ENCODE results near the gene IGSF21. TPM values are rescaled to one million over a fixed set of nuclear protein-coding genes. Genes with fewer than 3 reads are reported as not detected.

Gene IGSF21
- total and polyA plus RNA-seq, 2 experiments from 2014 or later, result not detected

DNA sequence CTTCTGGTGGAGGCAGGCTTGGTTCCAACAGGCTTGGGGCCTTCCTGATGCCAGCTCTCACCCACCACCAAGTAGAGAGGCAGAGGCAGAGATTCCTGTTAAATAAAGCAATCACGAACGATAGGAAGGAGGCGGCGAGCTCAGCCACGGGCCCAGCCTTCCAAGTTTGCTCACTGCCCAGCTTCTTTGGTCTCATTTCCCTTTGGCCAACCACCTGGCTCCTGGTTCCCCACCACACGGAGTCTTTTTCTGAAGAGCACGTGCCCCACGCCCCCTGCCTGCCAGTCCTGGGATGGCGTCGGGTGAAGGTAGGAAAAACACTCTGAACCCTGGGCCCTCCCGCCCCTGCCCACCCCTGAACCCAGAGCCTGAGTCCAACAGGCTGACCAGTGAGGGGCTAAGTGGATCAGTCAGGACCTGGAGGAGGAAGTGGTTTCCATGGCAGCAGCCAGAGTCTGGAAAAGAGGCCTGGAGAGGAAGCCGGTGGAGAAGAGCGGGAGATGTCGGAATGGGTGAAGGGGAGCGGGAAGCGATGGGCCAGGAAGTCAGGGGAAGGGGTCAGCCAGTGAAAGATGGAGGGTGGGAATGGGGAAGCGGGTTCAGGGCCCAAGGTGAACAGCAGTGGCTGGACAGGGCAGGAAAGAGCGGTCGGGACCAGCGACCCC is 214.9 kb downstream of the IGSF21 start:
- WGBS (ENCODE audit: low lambda C conversion rate, missing lambda C conversion rate), result 81% methylated on average over 20 of the region's 20 CpGs

DNA sequence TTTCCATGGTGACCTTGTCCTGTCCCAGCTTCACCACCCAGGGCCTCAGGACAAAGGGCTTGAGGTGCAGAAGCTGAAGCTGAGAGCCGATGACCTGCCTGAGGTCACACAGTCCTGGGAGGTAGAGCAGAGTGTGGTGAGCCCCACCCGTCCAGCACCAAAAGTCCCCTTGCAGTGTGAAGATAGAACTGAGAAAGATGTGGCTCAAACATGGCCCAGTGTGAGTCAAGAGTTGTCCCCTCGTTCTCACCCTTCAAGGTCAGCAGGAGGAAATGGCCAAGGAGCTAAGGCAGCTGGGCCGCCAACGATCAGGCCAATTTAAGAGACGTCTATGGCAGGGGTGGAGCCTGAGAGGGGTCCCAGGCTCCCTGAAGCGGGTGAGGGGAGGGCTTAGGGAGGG is 215.7 kb downstream of the IGSF21 start:
- no peaks in the 10 kb centered on the region for H3K27me3 ChIP-seq
- H3K27ac ChIP-seq, result no peak overlapping the region
- peaks cover 3% of the 10 kb centered on the region for H3K4me1 ChIP-seq (ENCODE audit: insufficient read depth)
- WGBS (ENCODE audit: low lambda C conversion rate, missing lambda C conversion rate), result 80% methylated on average over 6 of the region's 7 CpGs
- no peaks in the 10 kb centered on the region for H3K9me3 ChIP-seq (ENCODE audit: low read depth)
- no peaks in the 10 kb centered on the region for H3K9me2 ChIP-seq (replicated peaks; ENCODE audit: insufficient read depth)
- no peaks in the 10 kb centered on the region for H4K20me1 ChIP-seq (ENCODE audit: insufficient read depth, poor library complexity, severe bottlenecking)
- TF ChIP-seq, protein P1, sequence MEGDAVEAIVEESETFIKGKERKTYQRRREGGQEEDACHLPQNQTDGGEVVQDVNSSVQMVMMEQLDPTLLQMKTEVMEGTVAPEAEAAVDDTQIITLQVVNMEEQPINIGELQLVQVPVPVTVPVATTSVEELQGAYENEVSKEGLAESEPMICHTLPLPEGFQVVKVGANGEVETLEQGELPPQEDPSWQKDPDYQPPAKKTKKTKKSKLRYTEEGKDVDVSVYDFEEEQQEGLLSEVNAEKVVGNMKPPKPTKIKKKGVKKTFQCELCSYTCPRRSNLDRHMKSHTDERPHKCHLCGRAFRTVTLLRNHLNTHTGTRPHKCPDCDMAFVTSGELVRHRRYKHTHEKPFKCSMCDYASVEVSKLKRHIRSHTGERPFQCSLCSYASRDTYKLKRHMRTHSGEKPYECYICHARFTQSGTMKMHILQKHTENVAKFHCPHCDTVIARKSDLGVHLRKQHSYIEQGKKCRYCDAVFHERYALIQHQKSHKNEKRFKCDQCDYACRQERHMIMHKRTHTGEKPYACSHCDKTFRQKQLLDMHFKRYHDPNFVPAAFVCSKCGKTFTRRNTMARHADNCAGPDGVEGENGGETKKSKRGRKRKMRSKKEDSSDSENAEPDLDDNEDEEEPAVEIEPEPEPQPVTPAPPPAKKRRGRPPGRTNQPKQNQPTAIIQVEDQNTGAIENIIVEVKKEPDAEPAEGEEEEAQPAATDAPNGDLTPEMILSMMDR (IDR thresholded peaks at IDR 0.05; ENCODE audit: poor library complexity), result no peak
- TF ChIP-seq EZH2 (IDR thresholded peaks at IDR 0.05; ENCODE audit: borderline replicate concordance) (no peak), EZH2phosphoT487 (IDR thresholded peaks at IDR 0.05; ENCODE audit: low read depth, severe bottlenecking, unreplicated experiment) (no peak)
- DNase-seq (ENCODE audit: low spot score), result no peak
- H2AFZ ChIP-seq, result no peak overlapping the region
- no peak overlapping the region for H3K4me2 ChIP-seq
- H3K4me3 ChIP-seq, result no peak overlapping the region
- H3K79me2 ChIP-seq, result no peaks in the 10 kb centered on the region
- no peaks in the 10 kb centered on the region for H3K36me3 ChIP-seq (replicated peaks; ENCODE audit: insufficient read depth, low read depth)

More for the DNA sequence above, 214.9 kb downstream of the IGSF21 start:
- H3K79me2 ChIP-seq, result no peaks in the 10 kb centered on the region
- H3K4me1 ChIP-seq (ENCODE audit: insufficient read depth), result peaks cover 3% of the 10 kb centered on the region
- no peaks in the 10 kb centered on the region for H3K27me3 ChIP-seq
- H3K9me3 ChIP-seq (ENCODE audit: low read depth), result no peaks in the 10 kb centered on the region
- no peak overlapping the region for H2AFZ ChIP-seq
- no peaks in the 10 kb centered on the region for H3K36me3 ChIP-seq (replicated peaks; ENCODE audit: insufficient read depth, low read depth)
- H3K4me2 ChIP-seq, result no peak overlapping the region
- H4K20me1 ChIP-seq (ENCODE audit: insufficient read depth, poor library complexity, severe bottlenecking), result no peaks in the 10 kb centered on the region
- H3K9me2 ChIP-seq (replicated peaks; ENCODE audit: insufficient read depth), result no peaks in the 10 kb centered on the region
- no peak overlapping the region for H3K27ac ChIP-seq
- no peak overlapping the region for H3K4me3 ChIP-seq
- TF ChIP-seq, protein P1 (IDR thresholded peaks at IDR 0.05; ENCODE audit: poor library complexity), result peak; percentile 26
- TF ChIP-seq EZH2 (IDR thresholded peaks at IDR 0.05; ENCODE audit: borderline replicate concordance) (no peak), EZH2phosphoT487 (IDR thresholded peaks at IDR 0.05; ENCODE audit: low read depth, severe bottlenecking, unreplicated experiment) (no peak)
- peak; percentile 16 for DNase-seq (ENCODE audit: low spot score)

DNA sequence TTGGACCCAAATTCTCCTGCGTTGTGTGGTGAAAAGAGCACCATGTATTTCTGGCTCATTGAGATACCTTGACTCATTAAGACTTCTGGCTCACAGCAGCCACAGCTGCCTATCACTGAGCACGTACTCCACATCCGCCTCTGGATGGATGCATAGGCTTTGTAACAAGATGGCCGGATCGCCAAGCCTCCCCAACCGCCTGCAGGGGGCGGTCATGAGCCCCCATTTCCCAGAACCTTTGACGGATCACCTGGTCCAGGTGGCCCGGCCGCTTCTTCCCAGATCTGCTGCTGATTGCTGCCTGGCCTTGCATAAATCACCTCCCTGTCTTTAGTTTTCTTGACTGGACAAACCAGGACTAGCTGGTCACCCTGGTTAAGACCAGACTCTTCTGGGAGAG is 216.6 kb downstream of the IGSF21 start:
- no peaks in the 10 kb centered on the region for H3K27me3 ChIP-seq
- H3K79me2 ChIP-seq, result no peaks in the 10 kb centered on the region
- H3K9me3 ChIP-seq (ENCODE audit: low read depth), result no peaks in the 10 kb centered on the region
- no peaks in the 10 kb centered on the region for H4K20me1 ChIP-seq (ENCODE audit: insufficient read depth, poor library complexity, severe bottlenecking)
- peaks cover 3% of the 10 kb centered on the region for H3K4me1 ChIP-seq (ENCODE audit: insufficient read depth)
- WGBS (ENCODE audit: low lambda C conversion rate, missing lambda C conversion rate), result 75% methylated on average over 10 of the region's 10 CpGs
- no peak overlapping the region for H3K27ac ChIP-seq
- TF ChIP-seq EZH2phosphoT487 (IDR thresholded peaks at IDR 0.05; ENCODE audit: low read depth, severe bottlenecking, unreplicated experiment), result no peak
- no peak for TF ChIP-seq EZH2 (IDR thresholded peaks at IDR 0.05; ENCODE audit: borderline replicate concordance)
- TF ChIP-seq, protein P1 (IDR thresholded peaks at IDR 0.05; ENCODE audit: poor library complexity), result peak; percentile 10
- H3K36me3 ChIP-seq (replicated peaks; ENCODE audit: insufficient read depth, low read depth), result no peaks in the 10 kb centered on the region
- H3K4me2 ChIP-seq, result no peak overlapping the region
- H3K4me3 ChIP-seq, result no peak overlapping the region
- no peak overlapping the region for H2AFZ ChIP-seq
- no peak for DNase-seq (ENCODE audit: low spot score)
- H3K9me2 ChIP-seq (replicated peaks; ENCODE audit: insufficient read depth), result no peaks in the 10 kb centered on the region
